PC-3 (cell line): Measurements from ENCODE around the gene RAI1. TPM values are rescaled to one million over a fixed set of nuclear protein-coding genes. Genes with fewer than 3 reads are reported as not detected.
A peak's percentile ranks its signal among the peaks of the same experiment; 100 is the strongest.

Source experiments
- ATAC-seq: fragments of 200-7000 bp; cut with Tn5 transposase; 2 replicates; pipeline ENCODE4 v1.9.1; 2020; ENCODE audit warnings: mild to moderate bottlenecking, moderate library complexity
- BruUV-seq: library from RNA; stranded (reverse); fragments of 400-500 nt; replicated peaks from 2 replicates; lab custom pipeline; 2021; lab: Mats Ljungman, UMichigan
- CTCF ChIA-PET: fragments of 300-600 bp; sonication (Branson Sonifier 250); formaldehyde crosslinking; loops from one replicate; lab custom pipeline; 2022; ENCODE audit warnings: antibody characterized with exemption; lab: Charles Lee
- POLR2A ChIA-PET: fragments of 300-600 bp; sonication (Branson Sonifier 250); formaldehyde crosslinking; loops from one replicate; lab custom pipeline; 2022; ENCODE audit warnings: antibody characterized with exemption; ENCODE audit not compliant: unreplicated experiment; lab: Charles Lee
- DNase-seq: peaks from one replicate; pipeline ENCODE4 v3.0.0-alpha.2; 2015
- H2AFZ ChIP-seq: fragments of 300-600 bp; sonication (generic); 2 replicates; pipeline ENCODE4 v1.6.0; 2016; ENCODE audit warnings: antibody characterized with exemption, low read length
- H3F3A ChIP-seq: fragments of 300-600 bp; sonication (generic); one replicate; pipeline ENCODE4 v1.6.0; 2017; ENCODE audit warnings: antibody characterized with exemption, low read length, control low read depth, mild to moderate bottlenecking; ENCODE audit not compliant: unreplicated experiment
- H3K27ac ChIP-seq: fragments of 300-600 bp; sonication (generic); 2 replicates; pipeline ENCODE4 v1.5.1; 2016; ENCODE audit warnings: mild to moderate bottlenecking, low read length
- H3K27me3 ChIP-seq: fragments of 300-600 bp; sonication (generic); 2 replicates; pipeline ENCODE4 v1.6.1; 2016; ENCODE audit warnings: low read length, mixed read lengths
- H3K36me3 ChIP-seq: fragments of 300-600 bp; sonication (generic); 2 replicates; pipeline ENCODE4 v1.6.1; 2016; ENCODE audit warnings: low read depth, mixed run types, low read length, mixed read lengths
- H3K4me1 ChIP-seq: fragments of 300-600 bp; sonication (generic); 2 replicates; pipeline ENCODE4 v1.5.1; 2016; ENCODE audit warnings: low read length; ENCODE audit not compliant: insufficient read depth
- H3K4me2 ChIP-seq: fragments of 300-600 bp; sonication (generic); 2 replicates; pipeline ENCODE4 v1.6.0; 2016; ENCODE audit warnings: low read length
- H3K4me3 ChIP-seq: fragments of 300-600 bp; sonication (generic); 2 replicates; pipeline ENCODE4 v1.5.1; 2016; ENCODE audit warnings: mild to moderate bottlenecking, low read length, mixed read lengths
- H3K79me2 ChIP-seq: fragments of 300-600 bp; sonication (generic); 2 replicates; pipeline ENCODE4 v1.6.1; 2017; ENCODE audit warnings: low read length, mixed read lengths
- H3K9ac ChIP-seq: fragments of 300-600 bp; sonication (generic); 2 replicates; pipeline ENCODE4 v1.6.0; 2016; ENCODE audit warnings: mild to moderate bottlenecking, low read length
- H3K9me2 ChIP-seq: fragments of 300-600 bp; sonication (generic); replicated peaks from 2 replicates; pipeline ENCODE4 v1.6.1; 2016; ENCODE audit warnings: mixed run types, low read length, mixed read lengths
- H3K9me3 ChIP-seq: fragments of 300-600 bp; sonication (generic); 2 replicates; pipeline ENCODE4 v1.6.1; 2016; ENCODE audit warnings: low read length, mixed read lengths
- H4K20me1 ChIP-seq: fragments of 300-600 bp; sonication (generic); 2 replicates; pipeline ENCODE4 v1.6.1; 2016; ENCODE audit warnings: low read length, mixed read lengths
- EZH2 ChIP-seq: fragments of 300-600 bp; sonication (generic); IDR thresholded peaks from one replicate; pipeline ENCODE4 v1.6.1; 2017; ENCODE audit warnings: antibody characterized with exemption, mild to moderate bottlenecking, low read length; ENCODE audit not compliant: unreplicated experiment
- EZH2phosphoT487 ChIP-seq: fragments of 300-600 bp; sonication (generic); IDR thresholded peaks from 2 replicates; pipeline ENCODE4 v1.6.1; 2018; ENCODE audit warnings: mild to moderate bottlenecking, antibody characterized with exemption, low read length, borderline replicate concordance
- intact Hi-C: fragments of 100-400 bp; cut with micrococcal nuclease; formaldehyde crosslinking; loops from 2 replicates; pipeline ENCODE4 v1.9.0; 2023
- total RNA-seq: library from RNA; depleted of rRNA; stranded (reverse); fragments of >200 nt; gene quantifications from 2 replicates; pipeline ENCODE4 v1.2.3, GENCODE V29; 2014
- TF ChIP-seq, protein P1 (sequence below): fragments of 300-600 bp; sonication (generic); conservative IDR thresholded peaks from 2 replicates; pipeline ENCODE4 v1.5.1; 2017; ENCODE audit warnings: antibody characterized with exemption, low read depth, mild to moderate bottlenecking, low read length

Gene RAI1
- total RNA-seq, 1 experiment from 2014 or later: 33.0 TPM

DNA sequence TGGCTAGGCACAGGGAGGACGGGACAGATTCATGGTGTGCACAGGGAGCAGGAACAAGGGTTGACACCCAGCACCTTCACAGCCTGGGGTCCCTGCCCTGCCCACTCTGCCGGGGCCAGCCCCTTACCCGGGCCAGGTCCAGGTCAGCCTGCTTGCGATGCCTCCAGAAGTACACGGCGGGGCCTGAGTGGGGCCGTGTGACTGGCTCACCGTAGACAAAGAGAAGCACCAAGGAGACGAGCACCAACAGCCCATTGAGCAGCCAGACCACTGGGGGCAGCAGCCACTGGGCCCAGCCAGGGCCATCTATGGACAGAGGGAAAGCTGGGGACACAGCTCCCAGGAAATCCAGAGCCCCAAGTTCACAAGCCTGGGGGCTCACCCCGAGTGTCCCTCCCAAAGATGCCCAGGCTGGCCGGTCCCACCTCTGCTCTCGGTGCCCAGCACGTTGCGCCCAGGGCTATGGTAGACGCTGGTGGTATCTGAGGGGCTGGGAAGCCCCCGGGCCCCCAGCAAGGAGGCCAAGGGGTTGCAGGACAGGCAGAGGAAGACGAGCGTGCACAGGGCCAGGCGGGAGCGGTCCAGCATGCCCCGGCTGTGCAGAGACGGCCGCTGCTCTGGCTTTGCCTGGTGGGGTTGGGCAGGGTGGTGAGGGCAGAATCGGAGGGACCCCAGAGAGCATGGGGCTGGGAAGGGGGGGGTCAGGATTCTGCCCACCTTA, 135.7 kb downstream of the RAI1 start:
- ATAC-seq: no peak
- Histone ChIP-seq H4K20me1 (peaks cover 31% of the 10 kb centered on the region; the same call in 1 of the 2 replicates), H3K9ac (no peak overlapping the region), H3K4me3 (no peak overlapping the region), H3K4me2 (no peak overlapping the region), H3K27me3 (no peaks in the 10 kb centered on the region), H3K9me2 (no peaks in the 10 kb centered on the region), H3K36me3 (peaks cover 64% of the 10 kb centered on the region), H3K27ac (no peak overlapping the region), H3K79me2 (peaks cover 21% of the 10 kb centered on the region), H2AFZ (no peak overlapping the region), H3F3A (peaks cover 1% of the 10 kb centered on the region), H3K9me3 (no peaks in the 10 kb centered on the region), H3K4me1 (peaks cover 41% of the 10 kb centered on the region)
- TF ChIP-seq EZH2phosphoT487 (no peak), EZH2 (no peak)
- TF ChIP-seq, protein P1, sequence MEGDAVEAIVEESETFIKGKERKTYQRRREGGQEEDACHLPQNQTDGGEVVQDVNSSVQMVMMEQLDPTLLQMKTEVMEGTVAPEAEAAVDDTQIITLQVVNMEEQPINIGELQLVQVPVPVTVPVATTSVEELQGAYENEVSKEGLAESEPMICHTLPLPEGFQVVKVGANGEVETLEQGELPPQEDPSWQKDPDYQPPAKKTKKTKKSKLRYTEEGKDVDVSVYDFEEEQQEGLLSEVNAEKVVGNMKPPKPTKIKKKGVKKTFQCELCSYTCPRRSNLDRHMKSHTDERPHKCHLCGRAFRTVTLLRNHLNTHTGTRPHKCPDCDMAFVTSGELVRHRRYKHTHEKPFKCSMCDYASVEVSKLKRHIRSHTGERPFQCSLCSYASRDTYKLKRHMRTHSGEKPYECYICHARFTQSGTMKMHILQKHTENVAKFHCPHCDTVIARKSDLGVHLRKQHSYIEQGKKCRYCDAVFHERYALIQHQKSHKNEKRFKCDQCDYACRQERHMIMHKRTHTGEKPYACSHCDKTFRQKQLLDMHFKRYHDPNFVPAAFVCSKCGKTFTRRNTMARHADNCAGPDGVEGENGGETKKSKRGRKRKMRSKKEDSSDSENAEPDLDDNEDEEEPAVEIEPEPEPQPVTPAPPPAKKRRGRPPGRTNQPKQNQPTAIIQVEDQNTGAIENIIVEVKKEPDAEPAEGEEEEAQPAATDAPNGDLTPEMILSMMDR: no peak; the same call in 1 of the 2 replicates
- ChIA-PET CTCF (no interaction called here), POLR2A (no interaction called here)
- intact Hi-C loops: no loop called here
- no TSS peak for BruUV-seq
- no peak for DNase-seq

DNA sequence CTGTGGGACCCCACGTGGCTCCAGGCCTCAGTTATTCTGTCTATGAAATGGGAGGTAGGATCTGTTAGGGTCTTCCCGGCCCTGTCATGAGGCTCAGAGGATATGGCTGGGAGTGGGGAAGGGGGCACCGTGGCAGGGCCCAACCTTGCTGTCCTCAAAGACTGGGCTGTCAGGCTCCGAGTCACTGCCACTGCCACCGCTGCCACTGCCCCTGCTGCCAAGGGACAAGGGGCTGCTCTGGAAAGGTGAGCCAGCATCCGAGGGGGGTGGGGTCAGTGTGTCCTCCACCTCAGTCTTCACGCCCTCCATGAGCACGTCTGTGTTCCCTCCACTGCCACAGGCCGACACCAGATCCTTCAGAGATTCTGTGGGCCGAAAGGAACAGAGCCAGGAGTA, 136.3 kb downstream of the RAI1 start:
- Histone ChIP-seq H3K9me3 (no peaks in the 10 kb centered on the region), H2AFZ (no peak overlapping the region), H3K4me3 (no peak overlapping the region), H3K4me1 (peaks cover 45% of the 10 kb centered on the region), H3F3A (no peaks in the 10 kb centered on the region), H3K27ac (no peak overlapping the region), H3K79me2 (peaks cover 27% of the 10 kb centered on the region), H3K4me2 (no peak overlapping the region), H3K9ac (no peak overlapping the region), H3K36me3 (peaks cover 59% of the 10 kb centered on the region), H3K27me3 (no peaks in the 10 kb centered on the region), H3K9me2 (no peaks in the 10 kb centered on the region), H4K20me1 (peaks cover 32% of the 10 kb centered on the region; the same call in 1 of the 2 replicates)
- ChIA-PET POLR2A (no interaction called here), CTCF (interaction anchor here (0.6 kb wide), 1 partner anchor 175 kb away, joined by 4 read pairs; no protein-coding TSS in a partner anchor)
- intact Hi-C loops: no loop called here
- DNase-seq (no peak), ATAC-seq (no peak)
- no TSS peak for BruUV-seq
- TF ChIP-seq EZH2phosphoT487 (no peak), EZH2 (no peak)
- TF ChIP-seq, protein P1: no peak

GRCh38 chr17:17818088-17818526, 136.8 kb downstream of the RAI1 start:
- no peaks in the 10 kb centered on the region for H3K9me3 ChIP-seq
- H3K9me2 ChIP-seq: no peaks in the 10 kb centered on the region
- H3K9ac ChIP-seq: no peak overlapping the region
- intact Hi-C loops: no loop called here
- H3K27me3 ChIP-seq: no peaks in the 10 kb centered on the region
- BruUV-seq: no TSS peak
- H3K4me3 ChIP-seq: no peak overlapping the region
- ChIA-PET CTCF (interaction anchor here (0.6 kb wide), 1 partner anchor 176 kb away, joined by 4 read pairs; no protein-coding TSS in a partner anchor), POLR2A (interaction anchor here (0.6 kb wide), 1 partner anchor 132 kb away, joined by 3 read pairs; no protein-coding TSS in a partner anchor)
- peaks cover 33% of the 10 kb centered on the region for H3K79me2 ChIP-seq
- H3K4me2 ChIP-seq: no peak overlapping the region
- TF ChIP-seq EZH2: no peak
- TF ChIP-seq, protein P1: no peak
- TF ChIP-seq EZH2phosphoT487: no peak
- H3F3A ChIP-seq: no peaks in the 10 kb centered on the region
- H2AFZ ChIP-seq: no peak overlapping the region
- DNase-seq: peak; percentile 43
- H3K27ac ChIP-seq: no peak overlapping the region
- peaks cover 37% of the 10 kb centered on the region; the same call in 1 of the 2 replicates for H4K20me1 ChIP-seq
- H3K4me1 ChIP-seq: peaks cover 50% of the 10 kb centered on the region
- H3K36me3 ChIP-seq: peaks cover 55% of the 10 kb centered on the region
- peak; percentile 34 for ATAC-seq
